Suprapubic skin (tissue), 4 donors: ENCODE measurements around the gene FAM163B. TPM values are rescaled to one million over a fixed set of nuclear protein-coding genes. Genes with fewer than 3 reads are reported as not detected.

ENCODE experiments used
- DNase-seq, 2 donors: peaks; one replicate each; pipeline ENCODE4 v3.0.0-alpha.2; 2019; ENCODE audit warnings: low spot score in 2 of 2
- H3K27ac ChIP-seq: fragments of 200-600 bp; sonication (generic); one replicate; pipeline ENCODE4 v1.5.1; 2019
- H3K27me3 ChIP-seq: fragments of 200-600 bp; sonication (generic); one replicate; pipeline ENCODE4 v1.5.1; 2019
- H3K36me3 ChIP-seq: fragments of 200-600 bp; sonication (generic); one replicate; pipeline ENCODE4 v1.5.1; 2019
- H3K4me1 ChIP-seq: fragments of 200-600 bp; sonication (generic); one replicate; pipeline ENCODE4 v1.5.1; 2019
- H3K4me3 ChIP-seq: fragments of 200-600 bp; sonication (generic); one replicate; pipeline ENCODE4 v1.5.1; 2019; ENCODE audit warnings: mild to moderate bottlenecking
- H3K9me3 ChIP-seq: fragments of 200-600 bp; sonication (generic); one replicate; pipeline ENCODE4 v1.5.1; 2019
- EP300 ChIP-seq: sonication (generic); formaldehyde crosslinking; IDR thresholded peaks from one replicate; pipeline ENCODE4 v1.6.1; 2017; ENCODE audit warnings: antibody characterized with exemption
- POLR2A ChIP-seq, 2 donors: fragments of 450-650 bp; IDR thresholded peaks; one replicate each; pipeline ENCODE4 v1.6.1; 2017; ENCODE audit warnings: antibody characterized with exemption in 2 of 2, mild to moderate bottlenecking in 2 of 2, moderate library complexity in 2 of 2
- POLR2AphosphoS5 ChIP-seq, 3 donors: sonication (generic); formaldehyde crosslinking; IDR thresholded peaks; one replicate each; pipeline ENCODE4 v1.6.1; 2017; ENCODE audit warnings: antibody characterized with exemption in 3 of 3
- WGBS: methylation state at CpG from one replicate; pipeline ENCODE4 v1.1.5; 2018; 5-methylcytosine and 5-hydroxymethylcytosine counted together
- total RNA-seq, 4 donors: library from RNA; depleted of rRNA; stranded (reverse); fragments of >200 nt; gene quantifications; one replicate each; pipeline ENCODE4 v1.1.0, GENCODE V29; 2016
- TF ChIP-seq, protein P1 (sequence below), 2 donors: fragments of 200-600 bp in 1 of 2; fragments of 450-650 bp in 1 of 2; sonication (generic) in 1 of 2; IDR thresholded peaks; one replicate each; pipeline ENCODE4 v1.5.1; 2016 to 2019; ENCODE audit warnings: antibody characterized with exemption in 2 of 2, mild to moderate bottlenecking in 1 of 2, moderate library complexity in 1 of 2

The FAM163B gene
- total RNA-seq, 4 donors from 2014 or later = not detected

DNA sequence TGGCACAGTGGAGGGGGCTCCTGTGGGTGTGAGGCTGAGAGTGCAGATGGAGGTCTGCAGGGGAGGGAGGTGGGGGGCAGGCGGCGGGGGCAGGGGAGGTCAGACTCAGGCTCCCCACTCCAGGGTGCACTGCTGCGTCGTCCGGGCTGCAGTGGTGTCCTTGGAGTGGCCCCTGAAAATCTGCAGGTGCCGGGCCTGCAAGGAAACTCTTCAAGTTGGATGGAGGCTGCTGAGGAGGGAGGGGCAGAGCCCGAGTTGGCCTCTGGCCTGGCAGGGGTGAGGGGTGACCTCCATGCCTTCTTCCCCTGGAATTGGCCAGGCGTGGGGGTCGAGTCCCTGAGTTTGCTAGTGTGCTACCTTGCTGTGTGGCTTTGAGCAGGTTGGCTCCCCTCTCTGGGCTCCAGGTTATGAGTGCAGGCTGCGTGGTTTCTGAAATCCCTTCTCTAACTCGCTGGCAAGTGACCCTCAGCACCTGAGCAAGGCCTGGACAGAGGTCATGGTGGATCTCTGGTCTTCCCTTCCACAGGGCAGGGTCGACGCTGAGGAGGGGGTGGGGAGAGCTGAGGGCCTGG, 73.8 kb downstream of the FAM163B start:
- Histone ChIP-seq H3K4me3 (peak overlapping the region; percentile 32), H3K4me1 (peaks cover 38% of the 10 kb centered on the region), H3K9me3 (no peaks in the 10 kb centered on the region), H3K36me3 (no peaks in the 10 kb centered on the region), H3K27ac (no peak overlapping the region), H3K27me3 (peaks cover 56% of the 10 kb centered on the region)
- 68% methylated on average over 5 of the region's 13 CpGs for WGBS
- DNase-seq = no peak
- TF ChIP-seq EP300 (no peak), POLR2AphosphoS5 (IDR thresholded peaks at IDR 0.05) (no peak), POLR2A (IDR thresholded peaks at IDR 0.05) (no peak)
- TF ChIP-seq, protein P1, sequence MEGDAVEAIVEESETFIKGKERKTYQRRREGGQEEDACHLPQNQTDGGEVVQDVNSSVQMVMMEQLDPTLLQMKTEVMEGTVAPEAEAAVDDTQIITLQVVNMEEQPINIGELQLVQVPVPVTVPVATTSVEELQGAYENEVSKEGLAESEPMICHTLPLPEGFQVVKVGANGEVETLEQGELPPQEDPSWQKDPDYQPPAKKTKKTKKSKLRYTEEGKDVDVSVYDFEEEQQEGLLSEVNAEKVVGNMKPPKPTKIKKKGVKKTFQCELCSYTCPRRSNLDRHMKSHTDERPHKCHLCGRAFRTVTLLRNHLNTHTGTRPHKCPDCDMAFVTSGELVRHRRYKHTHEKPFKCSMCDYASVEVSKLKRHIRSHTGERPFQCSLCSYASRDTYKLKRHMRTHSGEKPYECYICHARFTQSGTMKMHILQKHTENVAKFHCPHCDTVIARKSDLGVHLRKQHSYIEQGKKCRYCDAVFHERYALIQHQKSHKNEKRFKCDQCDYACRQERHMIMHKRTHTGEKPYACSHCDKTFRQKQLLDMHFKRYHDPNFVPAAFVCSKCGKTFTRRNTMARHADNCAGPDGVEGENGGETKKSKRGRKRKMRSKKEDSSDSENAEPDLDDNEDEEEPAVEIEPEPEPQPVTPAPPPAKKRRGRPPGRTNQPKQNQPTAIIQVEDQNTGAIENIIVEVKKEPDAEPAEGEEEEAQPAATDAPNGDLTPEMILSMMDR (IDR thresholded peaks at IDR 0.05) = no peak

DNA sequence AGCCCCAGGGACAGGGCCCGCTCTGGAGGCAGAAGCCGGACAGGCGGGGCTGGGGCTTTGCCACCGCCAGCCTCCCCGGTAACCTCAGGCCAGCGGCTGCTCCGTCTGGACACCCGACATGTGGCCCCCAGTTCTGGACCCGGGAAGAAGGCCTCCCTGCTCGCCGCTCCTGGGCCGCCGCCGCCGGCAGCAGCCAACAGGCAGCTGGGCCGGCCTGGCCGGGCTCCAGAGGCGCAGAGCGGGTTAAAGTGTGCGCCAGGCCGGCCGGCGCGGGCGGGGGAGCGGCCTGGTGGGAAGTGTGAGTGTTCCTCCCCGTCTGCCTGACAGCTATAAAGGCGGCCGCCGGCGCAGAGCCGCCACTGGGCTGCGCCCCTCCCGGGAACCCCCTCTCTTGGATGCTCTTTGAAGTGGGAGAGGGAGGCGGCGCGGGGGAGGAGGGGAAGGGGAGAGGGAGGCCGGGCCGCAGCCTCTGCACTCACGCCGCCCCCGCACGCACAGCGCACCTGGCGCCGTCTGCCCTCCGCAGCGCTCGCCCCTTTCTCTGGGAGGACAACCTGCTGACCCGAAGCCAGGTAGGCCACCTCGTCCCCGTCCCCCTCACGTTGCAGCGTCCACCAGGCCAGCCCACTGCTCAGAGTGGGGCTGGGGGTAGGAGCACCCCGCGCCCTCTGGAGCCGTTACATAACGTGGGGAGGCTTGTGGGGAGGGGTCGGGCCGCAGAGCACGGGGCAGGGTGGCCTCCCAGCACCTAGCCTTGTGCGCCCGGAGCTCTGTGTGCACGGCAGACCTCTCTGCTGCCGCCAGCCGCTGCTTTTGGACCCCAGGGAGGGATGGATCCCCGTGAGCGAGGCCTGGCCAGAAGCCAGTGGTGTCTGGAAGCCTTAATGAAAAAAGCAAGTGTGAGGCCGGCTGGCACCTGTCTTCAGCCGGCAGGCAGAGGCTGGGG, 74.6 kb downstream of the FAM163B start, which contains the start of gene ADAMTSL2:
Gene ADAMTSL2 (plus strand): TSS at position 359 of the 946 bp plus-strand sequence. CDS start 2,009 bp downstream, outside the sequence.
- H3K4me3 ChIP-seq = peak within 1 kb of the TSS; percentile 32
- TF ChIP-seq, protein P1 (IDR thresholded peaks at IDR 0.05) = no peak
- no peak for TF ChIP-seq EP300
- TF ChIP-seq POLR2AphosphoS5 (IDR thresholded peaks at IDR 0.05) = no peak
- TF ChIP-seq POLR2A (IDR thresholded peaks at IDR 0.05) = no peak
- 0% methylated on average over 19 of the region's 70 CpGs for WGBS
- H3K36me3 ChIP-seq = no peaks in the 10 kb centered on the region
- no peak within 1 kb of the TSS for H3K27ac ChIP-seq
- DNase-seq = no peak
- peaks cover 31% of the 10 kb centered on the region for H3K4me1 ChIP-seq
- peaks cover 63% of the 10 kb centered on the region for H3K27me3 ChIP-seq
- H3K9me3 ChIP-seq = no peaks in the 10 kb centered on the region

DNA sequence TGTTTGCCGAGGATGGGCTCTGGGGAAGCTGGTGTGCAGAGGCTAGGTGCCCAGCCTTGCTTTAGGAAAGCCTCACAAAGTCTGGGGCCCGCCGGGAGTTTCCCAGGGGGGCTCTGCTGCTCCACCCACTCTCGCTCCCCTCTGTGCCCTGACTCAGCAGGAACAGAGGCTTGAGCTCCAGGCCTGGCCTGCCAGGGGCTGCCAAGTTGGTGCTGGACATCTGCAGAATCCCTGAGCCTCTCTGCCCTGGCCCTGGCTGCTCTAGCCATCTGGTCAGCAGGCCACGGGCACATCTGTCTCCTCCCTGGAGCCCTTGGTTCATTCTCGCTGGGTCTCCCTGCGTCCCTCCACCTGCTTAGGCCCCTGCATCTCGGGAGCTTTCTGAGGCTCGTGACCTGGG, 75.3 kb downstream of the FAM163B start:
- Histone ChIP-seq H3K4me3 (peak overlapping the region; percentile 32), H3K36me3 (no peaks in the 10 kb centered on the region), H3K27me3 (peaks cover 71% of the 10 kb centered on the region), H3K4me1 (peaks cover 23% of the 10 kb centered on the region), H3K27ac (no peak overlapping the region), H3K9me3 (no peaks in the 10 kb centered on the region)
- DNase-seq = no peak
- WGBS = 10% methylated on average over 2 of the region's 9 CpGs
- TF ChIP-seq POLR2A (IDR thresholded peaks at IDR 0.05) (no peak), POLR2AphosphoS5 (IDR thresholded peaks at IDR 0.05) (no peak), EP300 (no peak)
- TF ChIP-seq, protein P1 (IDR thresholded peaks at IDR 0.05) = no peak

DNA sequence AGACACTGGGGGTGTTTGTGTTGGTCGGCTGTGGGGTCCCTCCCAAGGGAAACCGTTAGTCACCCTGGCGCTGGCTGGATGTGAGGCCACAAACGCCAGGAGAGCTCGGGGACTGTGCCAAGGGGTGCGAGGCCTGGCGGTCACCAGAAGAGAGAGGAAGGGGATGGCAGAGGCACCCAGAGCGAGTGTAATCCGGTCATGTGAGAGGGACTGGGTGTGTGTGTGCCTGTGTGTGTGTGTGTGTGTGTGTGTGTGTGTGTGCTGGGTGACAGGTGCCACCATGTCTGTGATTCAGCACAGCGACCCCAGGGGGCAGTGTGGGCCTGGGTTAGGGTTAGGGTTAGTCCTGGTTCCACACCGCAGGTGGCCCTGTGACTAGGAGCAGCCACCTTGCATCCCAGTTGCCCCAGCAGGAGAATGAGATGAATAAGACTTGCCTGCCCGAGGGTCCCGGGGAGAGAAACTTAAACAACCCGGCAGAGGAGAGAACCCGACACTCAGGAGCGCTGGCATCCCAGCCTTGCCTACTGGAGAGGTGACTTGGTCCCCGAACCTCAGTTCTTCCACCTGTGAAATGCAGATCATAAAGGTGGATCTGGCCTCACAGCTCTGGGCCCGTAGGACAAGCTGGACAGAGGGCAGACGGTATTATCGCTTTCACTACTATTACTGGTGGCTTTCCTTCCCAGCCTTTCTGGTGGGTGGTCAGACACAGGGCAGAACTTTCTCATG, 76.1 kb downstream of the FAM163B start:
- DNase-seq = peak in 1 of 2 donors; percentile 79
- no peak overlapping the region for H3K4me3 ChIP-seq
- 80% methylated on average over 10 of the region's 20 CpGs for WGBS

More for the DNA sequence above, 76.1 kb downstream of the FAM163B start:
- H3K4me1 ChIP-seq = peaks cover 23% of the 10 kb centered on the region
- no peaks in the 10 kb centered on the region for H3K9me3 ChIP-seq
- no peak overlapping the region for H3K27ac ChIP-seq
- peaks cover 79% of the 10 kb centered on the region for H3K27me3 ChIP-seq
- H3K36me3 ChIP-seq = no peaks in the 10 kb centered on the region
- TF ChIP-seq, protein P1 (IDR thresholded peaks at IDR 0.05) = peak; percentile 12 to 40
- TF ChIP-seq EP300 (no peak), POLR2AphosphoS5 (IDR thresholded peaks at IDR 0.05) (no peak)
